MCF 10A (cell line): ENCODE data around the gene DSTN. TPM values are rescaled to one million over a fixed set of nuclear protein-coding genes. Genes with fewer than 3 reads are reported as not detected.
A peak's percentile ranks its signal among the peaks of the same experiment; 100 is the strongest.

Experiments used
- BruUV-seq: library from RNA; stranded (reverse); fragments of 400-500 nt; replicated peaks from 2 replicates; lab custom pipeline; 2021; lab: Mats Ljungman, UMichigan
- CTCF ChIA-PET: fragments of 300-600 bp; sonication (Branson Sonifier 250); formaldehyde crosslinking; extraction: SDS; loops from one replicate; lab custom pipeline; 2021; ENCODE audit warnings: antibody characterized with exemption, inconsistent platforms; lab: Yijun Ruan, JAX
- POLR2A ChIA-PET: fragments of 300-600, 350-650 bp; sonication (Branson Sonifier 250); formaldehyde crosslinking; extraction: SDS; loops from one replicate; lab custom pipeline; 2020; ENCODE audit warnings: antibody characterized with exemption, inconsistent platforms; lab: Yijun Ruan, JAX
- DNase-seq: peaks from one replicate; pipeline ENCODE4 v3.0.0-alpha.2; 2018; ENCODE audit not compliant: unreplicated experiment
- H3K27ac Mint-ChIP-seq: one replicate; pipeline ENCODE4 v1.8.0; 2022; ENCODE audit warnings: mild to moderate bottlenecking, low read depth, mixed read lengths; ENCODE audit not compliant: unreplicated experiment
- H3K27me3 Mint-ChIP-seq: one replicate; pipeline ENCODE4 v1.8.0; 2022; ENCODE audit warnings: mixed read lengths; ENCODE audit not compliant: insufficient read depth, unreplicated experiment
- H3K36me3 Mint-ChIP-seq: one replicate; pipeline ENCODE4 v1.8.0; 2022; ENCODE audit warnings: mild to moderate bottlenecking, moderate library complexity, mixed read lengths; ENCODE audit not compliant: insufficient read depth, unreplicated experiment
- H3K4me1 Mint-ChIP-seq: one replicate; pipeline ENCODE4 v1.8.0; 2022; ENCODE audit warnings: mixed read lengths; ENCODE audit not compliant: insufficient read depth, unreplicated experiment
- H3K4me3 Mint-ChIP-seq: one replicate; pipeline ENCODE4 v1.8.0; 2022; ENCODE audit warnings: mild to moderate bottlenecking, moderate library complexity, mixed read lengths; ENCODE audit not compliant: unreplicated experiment
- H3K9me3 Mint-ChIP-seq: one replicate; pipeline ENCODE4 v1.8.0; 2022; ENCODE audit warnings: mixed read lengths; ENCODE audit not compliant: unreplicated experiment
- intact Hi-C: fragments of 100-400 bp; cut with micrococcal nuclease; formaldehyde crosslinking; loops from 2 replicates; pipeline ENCODE4 v1.14.1; 2022
- total RNA-seq: library from RNA; stranded (reverse); gene quantifications from 2 replicates; pipeline ENCODE4 v1.2.3, GENCODE V29; 2022
- TF ChIP-seq, protein P1 (sequence below): fragments of 200-600 bp; IDR thresholded peaks from one replicate; pipeline ENCODE4 v1.8.0; 2022; ENCODE audit warnings: antibody characterized with exemption, mild to moderate bottlenecking; ENCODE audit not compliant: unreplicated experiment

Gene DSTN
- total RNA-seq, 1 experiment from 2014 or later = 280 TPM

DNA sequence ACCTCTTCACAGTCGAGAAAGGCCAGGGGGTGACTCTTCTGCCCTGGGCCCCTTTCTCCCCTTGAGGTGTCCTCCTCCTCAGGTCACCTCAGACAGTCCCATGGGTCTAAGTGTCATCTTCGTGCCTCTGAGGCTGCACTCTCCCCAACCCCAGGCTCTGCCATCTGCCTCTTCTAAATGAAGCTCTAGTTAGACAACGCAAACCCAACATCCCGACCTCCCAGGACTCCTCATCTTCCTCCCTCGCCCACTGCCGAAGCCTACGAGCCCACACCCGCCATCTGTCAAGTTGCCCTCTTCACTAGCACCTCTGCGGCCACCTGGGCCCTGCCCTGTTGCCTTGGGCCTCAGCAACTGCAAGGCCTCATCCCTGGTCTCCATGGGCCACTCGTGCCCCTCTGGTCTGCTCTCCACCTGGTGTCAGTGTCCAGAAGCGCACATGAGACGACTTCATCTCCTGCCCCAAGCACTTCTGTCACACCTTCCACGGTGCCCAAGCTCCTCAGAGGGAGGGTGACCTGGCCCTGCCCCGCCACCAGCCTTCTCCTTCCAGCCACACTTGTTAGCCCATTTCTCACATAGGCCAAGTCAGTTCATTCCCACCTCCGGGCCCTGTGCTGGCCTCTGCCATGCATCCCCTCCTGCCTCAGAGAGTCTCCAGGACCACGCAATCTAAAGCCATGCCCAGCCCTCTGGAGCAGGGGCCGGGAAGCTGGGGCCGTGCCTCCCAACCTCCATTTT is 58.4 kb downstream of the DSTN start:
- Mint-ChIP-seq H3K9me3 (no peaks in the 10 kb centered on the region), H3K4me3 (no peak overlapping the region), H3K27ac (peak overlapping the region; percentile 23), H3K36me3 (peaks cover 57% of the 10 kb centered on the region), H3K27me3 (no peaks in the 10 kb centered on the region), H3K4me1 (no peaks in the 10 kb centered on the region)
- TF ChIP-seq, protein P1, sequence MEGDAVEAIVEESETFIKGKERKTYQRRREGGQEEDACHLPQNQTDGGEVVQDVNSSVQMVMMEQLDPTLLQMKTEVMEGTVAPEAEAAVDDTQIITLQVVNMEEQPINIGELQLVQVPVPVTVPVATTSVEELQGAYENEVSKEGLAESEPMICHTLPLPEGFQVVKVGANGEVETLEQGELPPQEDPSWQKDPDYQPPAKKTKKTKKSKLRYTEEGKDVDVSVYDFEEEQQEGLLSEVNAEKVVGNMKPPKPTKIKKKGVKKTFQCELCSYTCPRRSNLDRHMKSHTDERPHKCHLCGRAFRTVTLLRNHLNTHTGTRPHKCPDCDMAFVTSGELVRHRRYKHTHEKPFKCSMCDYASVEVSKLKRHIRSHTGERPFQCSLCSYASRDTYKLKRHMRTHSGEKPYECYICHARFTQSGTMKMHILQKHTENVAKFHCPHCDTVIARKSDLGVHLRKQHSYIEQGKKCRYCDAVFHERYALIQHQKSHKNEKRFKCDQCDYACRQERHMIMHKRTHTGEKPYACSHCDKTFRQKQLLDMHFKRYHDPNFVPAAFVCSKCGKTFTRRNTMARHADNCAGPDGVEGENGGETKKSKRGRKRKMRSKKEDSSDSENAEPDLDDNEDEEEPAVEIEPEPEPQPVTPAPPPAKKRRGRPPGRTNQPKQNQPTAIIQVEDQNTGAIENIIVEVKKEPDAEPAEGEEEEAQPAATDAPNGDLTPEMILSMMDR = no peak
- ChIA-PET CTCF (interaction anchor here (0.6 to 3.6 kb wide), 8 partner anchors 11 to 818 kb away, joined by 3 to 15 read pairs (median 3); no protein-coding TSS in a partner anchor), POLR2A (no interaction called here)
- intact Hi-C loops = no loop called here
- no peak for DNase-seq
- no TSS peak for BruUV-seq

DNA sequence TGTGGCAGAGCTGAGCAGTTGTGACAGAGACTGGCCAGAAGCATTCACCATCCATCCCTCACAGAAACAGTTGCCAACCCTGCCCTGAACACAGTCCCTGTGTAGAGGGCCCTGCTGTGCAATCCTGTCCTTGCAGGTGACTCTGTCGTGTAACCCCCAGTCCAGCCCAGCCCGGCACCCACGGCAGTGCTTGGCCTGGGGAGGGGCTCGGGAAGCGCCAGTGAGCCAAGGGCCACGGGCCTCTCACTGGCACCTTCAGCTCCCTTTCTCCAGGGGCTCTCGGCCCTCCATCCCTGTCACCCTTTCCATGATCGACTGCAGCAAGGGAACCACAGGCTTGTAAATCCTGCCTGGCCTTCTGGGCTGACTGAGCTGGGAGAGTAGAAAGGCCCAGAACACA is 59.1 kb downstream of the DSTN start:
- ChIA-PET POLR2A (no interaction called here), CTCF (interaction anchor here (0.6 to 3.6 kb wide), 6 partner anchors 11 to 118 kb away, joined by 3 to 15 read pairs (median 3); no protein-coding TSS in a partner anchor)
- no peaks in the 10 kb centered on the region for H3K27me3 Mint-ChIP-seq
- peaks cover 57% of the 10 kb centered on the region for H3K36me3 Mint-ChIP-seq
- TF ChIP-seq, protein P1 = no peak
- no peak overlapping the region for H3K4me3 Mint-ChIP-seq
- H3K27ac Mint-ChIP-seq = no peak overlapping the region
- H3K4me1 Mint-ChIP-seq = no peaks in the 10 kb centered on the region
- no peaks in the 10 kb centered on the region for H3K9me3 Mint-ChIP-seq
- DNase-seq = no peak
- BruUV-seq = no TSS peak
- intact Hi-C loops = no loop called here

DNA sequence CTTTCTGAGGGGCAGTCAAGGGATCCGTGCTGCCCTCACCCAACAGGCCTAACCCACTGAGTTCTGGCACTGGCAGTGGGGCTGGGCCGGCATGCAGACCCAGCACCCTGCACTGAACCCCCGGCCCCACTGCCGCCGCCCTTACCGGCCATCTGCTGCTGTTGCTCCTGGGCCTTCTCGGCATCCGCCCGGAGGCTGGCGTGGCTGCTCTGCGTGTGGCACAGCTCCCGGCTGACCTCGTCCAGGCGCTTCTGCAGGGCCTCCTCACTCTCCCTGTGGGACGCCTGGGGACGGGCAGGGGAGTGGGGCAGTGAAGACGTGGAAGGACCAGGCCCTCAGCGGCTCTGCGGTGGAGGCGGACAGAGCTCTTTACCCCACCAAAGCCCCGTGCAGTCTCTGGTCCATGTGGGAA is 59.8 kb downstream of the DSTN start:
- Mint-ChIP-seq H3K9me3 (no peaks in the 10 kb centered on the region), H3K27ac (no peak overlapping the region), H3K36me3 (peaks cover 63% of the 10 kb centered on the region), H3K4me1 (no peaks in the 10 kb centered on the region), H3K4me3 (no peak overlapping the region), H3K27me3 (no peaks in the 10 kb centered on the region)
- DNase-seq = no peak
- no TSS peak for BruUV-seq
- ChIA-PET CTCF (interaction anchor here (0.9 to 3.6 kb wide), 6 partner anchors 10 to 828 kb away, joined by 3 to 15 read pairs (median 4); no protein-coding TSS in a partner anchor), POLR2A (no interaction called here)
- TF ChIP-seq, protein P1 = no peak
- intact Hi-C loops = no loop called here

DNA sequence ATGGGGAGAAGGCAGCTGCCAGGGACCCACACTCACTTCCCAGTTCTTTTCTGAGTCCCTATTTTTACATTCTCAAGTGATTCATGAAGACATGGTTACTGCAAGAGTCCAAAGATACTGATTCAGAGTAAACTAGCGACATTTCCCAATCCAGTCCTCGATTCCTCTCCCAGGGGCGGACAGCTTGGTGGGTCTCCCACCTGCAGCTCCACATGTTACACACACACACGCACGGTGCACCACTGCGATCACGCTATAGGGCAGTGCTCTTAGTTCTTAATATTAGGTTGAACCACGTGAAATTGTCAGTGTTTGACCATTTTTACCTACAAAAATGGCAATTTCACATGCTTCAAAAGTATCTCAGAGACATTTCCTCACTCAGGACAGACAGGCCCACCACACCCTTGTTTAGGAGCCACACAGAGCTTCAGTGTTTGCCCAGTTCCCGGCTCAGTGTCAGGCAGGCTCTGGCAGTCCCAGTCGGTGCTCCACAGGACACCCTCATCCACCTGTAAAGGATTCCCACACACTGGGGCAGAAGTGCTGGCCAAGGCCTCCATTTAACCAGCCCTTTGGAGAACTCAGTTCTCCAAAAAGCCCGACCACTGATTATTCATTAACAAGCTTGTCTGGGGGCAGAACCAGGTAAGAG is 60.4 kb downstream of the DSTN start:
- TF ChIP-seq, protein P1 = no peak
- H3K27me3 Mint-ChIP-seq = no peaks in the 10 kb centered on the region
- no peaks in the 10 kb centered on the region for H3K9me3 Mint-ChIP-seq
- H3K27ac Mint-ChIP-seq = no peak overlapping the region
- no peak for DNase-seq
- no TSS peak for BruUV-seq
- peaks cover 67% of the 10 kb centered on the region for H3K36me3 Mint-ChIP-seq
- ChIA-PET POLR2A (interaction anchor here (0.7 kb wide), 1 partner anchor 93 kb away, joined by 4 read pairs; no protein-coding TSS in a partner anchor), CTCF (interaction anchor here (0.9 to 3.6 kb wide), 7 partner anchors 10 to 828 kb away, joined by 3 to 15 read pairs (median 4); no protein-coding TSS in a partner anchor)
- H3K4me1 Mint-ChIP-seq = no peaks in the 10 kb centered on the region
- intact Hi-C loops = no loop called here
- no peak overlapping the region for H3K4me3 Mint-ChIP-seq
